Measurements from ENCODE around the gene KRTAP9-6.

- TF ChIP-seq CTCF (conservative IDR thresholded peaks at IDR 0.05; ENCODE audit: low read depth, low read length), result no peak
- TF ChIP-seq EZH2 (IDR thresholded peaks at IDR 0.05; ENCODE audit: borderline replicate concordance, low read depth, low read length, poor library complexity, severe bottlenecking), result no peak
These were observed 38.9 kb downstream of the KRTAP9-6 start for GRCh38 chr17:41304091-41304490.
